ENCODE measurements around the gene RAB7A. TPM values are rescaled to one million over a fixed set of nuclear protein-coding genes. Genes with fewer than 3 reads are reported as not detected.
A peak's percentile ranks its signal among the peaks of the same experiment; 100 is the strongest.

The RAB7A gene
- total RNA-seq, 6 donors from 2014 or later = 72.3 to 287 (median 139) TPM

DNA sequence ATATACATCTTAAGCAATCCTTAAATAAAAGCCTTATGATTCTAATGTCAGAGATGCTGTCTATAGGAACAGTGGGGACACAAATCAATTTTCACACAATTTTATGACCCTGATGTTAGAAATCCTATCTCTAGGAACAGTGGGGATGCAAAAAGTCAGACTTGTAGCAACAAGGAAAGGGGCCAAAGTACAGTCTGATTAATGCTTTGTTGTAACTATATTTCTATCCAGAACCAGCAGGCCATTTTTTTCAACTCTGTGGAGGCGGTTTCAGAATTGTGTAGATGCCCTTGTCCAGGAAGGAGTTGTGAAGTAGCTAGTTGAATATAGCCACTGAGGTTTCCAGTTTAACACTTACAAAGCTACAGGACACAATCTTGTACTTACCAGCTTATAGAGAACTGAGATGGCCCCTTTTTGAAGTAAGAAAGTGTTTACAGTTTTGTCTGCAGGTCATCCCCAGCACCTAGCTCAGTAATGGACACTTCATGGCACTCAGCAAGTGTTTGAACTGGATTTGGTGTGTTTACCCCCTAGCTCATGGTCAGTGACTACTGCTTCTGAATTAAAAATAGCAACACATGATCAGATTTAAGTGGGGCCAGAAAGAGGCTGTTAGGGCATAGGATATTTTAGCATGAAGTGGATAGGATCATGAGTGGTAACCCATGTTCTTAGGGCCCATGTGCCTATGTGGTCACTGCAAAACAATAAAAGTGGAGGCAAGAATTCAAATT is 54.3 kb downstream of the RAB7A start:
- DNase-seq = no peak
- no peaks in the 10 kb centered on the region for H3K9me3 ChIP-seq
- no peaks in the 10 kb centered on the region for H3K36me3 ChIP-seq
- H3K4me3 ChIP-seq = no peak overlapping the region
- no peaks in the 10 kb centered on the region for H3K27me3 ChIP-seq
- H3K4me1 ChIP-seq = peaks cover 36 to 80% (median 52%) of the 10 kb centered on the region in 4 donors
- no peak overlapping the region for H3K27ac ChIP-seq
- ATAC-seq (ENCODE audit: low FRiP score in 2 of 2) = peak in 1 of 2 donors; percentile 5
- 68 to 77% methylated on average over 1 of the region's 1 CpG for WGBS, 2 donors
- TF ChIP-seq, protein P1, sequence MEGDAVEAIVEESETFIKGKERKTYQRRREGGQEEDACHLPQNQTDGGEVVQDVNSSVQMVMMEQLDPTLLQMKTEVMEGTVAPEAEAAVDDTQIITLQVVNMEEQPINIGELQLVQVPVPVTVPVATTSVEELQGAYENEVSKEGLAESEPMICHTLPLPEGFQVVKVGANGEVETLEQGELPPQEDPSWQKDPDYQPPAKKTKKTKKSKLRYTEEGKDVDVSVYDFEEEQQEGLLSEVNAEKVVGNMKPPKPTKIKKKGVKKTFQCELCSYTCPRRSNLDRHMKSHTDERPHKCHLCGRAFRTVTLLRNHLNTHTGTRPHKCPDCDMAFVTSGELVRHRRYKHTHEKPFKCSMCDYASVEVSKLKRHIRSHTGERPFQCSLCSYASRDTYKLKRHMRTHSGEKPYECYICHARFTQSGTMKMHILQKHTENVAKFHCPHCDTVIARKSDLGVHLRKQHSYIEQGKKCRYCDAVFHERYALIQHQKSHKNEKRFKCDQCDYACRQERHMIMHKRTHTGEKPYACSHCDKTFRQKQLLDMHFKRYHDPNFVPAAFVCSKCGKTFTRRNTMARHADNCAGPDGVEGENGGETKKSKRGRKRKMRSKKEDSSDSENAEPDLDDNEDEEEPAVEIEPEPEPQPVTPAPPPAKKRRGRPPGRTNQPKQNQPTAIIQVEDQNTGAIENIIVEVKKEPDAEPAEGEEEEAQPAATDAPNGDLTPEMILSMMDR (IDR thresholded peaks at IDR 0.05) = no peak
- TF ChIP-seq POLR2A (IDR thresholded peaks at IDR 0.05) (no peak), POLR2AphosphoS5 (IDR thresholded peaks at IDR 0.05) (no peak), EP300 (IDR thresholded peaks at IDR 0.05) (no peak)

DNA sequence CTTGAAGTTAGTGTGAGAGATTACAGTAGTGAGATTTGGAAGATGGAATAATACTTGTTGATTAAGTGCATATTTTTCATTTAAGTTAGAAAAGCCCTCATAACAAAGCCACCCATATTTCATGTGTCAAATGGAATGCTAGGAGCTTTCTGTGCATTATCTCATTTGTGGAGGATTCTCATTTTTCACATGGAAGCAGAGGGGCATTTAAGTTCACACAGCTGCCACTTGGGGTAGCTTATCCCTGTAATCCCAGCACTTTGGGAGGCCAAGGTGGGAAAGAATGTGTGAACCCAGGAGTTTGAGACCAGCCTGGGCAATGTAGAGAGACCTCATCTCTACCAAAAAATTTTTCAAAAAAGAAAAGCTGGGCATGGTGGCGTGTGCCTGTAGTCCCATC is 55.2 kb downstream of the RAB7A start:
- WGBS, 2 donors = 100% methylated on average over 1 of the region's 1 CpG
- no peak for ATAC-seq (ENCODE audit: low FRiP score in 2 of 2)
- H3K4me3 ChIP-seq = no peak overlapping the region

DNA sequence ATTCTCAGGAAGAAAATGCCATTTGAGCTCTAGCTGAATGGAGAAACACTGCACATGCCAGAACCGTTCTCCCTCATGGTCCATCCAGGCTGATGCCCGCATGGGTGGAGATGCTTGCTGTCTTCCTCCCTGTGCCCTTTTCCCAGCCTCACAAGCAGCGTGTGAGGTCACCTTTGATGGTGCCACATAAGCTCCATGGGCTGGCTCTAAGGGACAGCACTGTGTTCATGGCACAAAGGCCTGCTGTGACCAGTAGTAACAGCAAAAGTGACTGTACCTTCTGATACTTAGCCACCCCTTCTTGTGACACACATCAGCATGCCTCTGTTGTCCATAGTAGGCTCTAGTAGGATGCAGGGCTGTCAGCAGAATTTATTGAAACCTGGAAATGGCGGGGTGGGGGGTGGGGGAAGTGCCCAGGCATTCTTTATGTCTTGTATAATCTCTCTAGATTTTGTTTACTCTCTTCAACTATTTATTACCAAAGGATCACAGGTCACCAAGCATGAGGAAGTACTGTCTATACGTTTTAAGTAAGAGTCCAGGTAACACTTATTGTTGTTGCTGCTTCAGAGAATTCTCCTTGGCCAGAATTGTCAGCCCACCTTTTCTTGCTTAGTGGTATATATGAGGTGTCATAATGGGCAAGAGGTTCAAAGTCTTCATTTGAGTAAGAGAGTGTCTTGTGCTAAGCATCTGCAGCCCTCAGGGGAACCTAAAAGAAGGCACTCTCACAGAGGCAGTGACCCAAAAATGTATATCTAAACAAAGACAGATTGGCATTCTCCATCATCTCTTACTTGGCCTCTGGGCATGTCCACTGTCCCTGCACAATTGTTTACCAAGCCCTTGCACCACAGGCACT is 56.5 kb downstream of the RAB7A start:
- peaks cover 49 to 93% (median 69%) of the 10 kb centered on the region in 4 donors for H3K4me1 ChIP-seq
- no peaks in the 10 kb centered on the region for H3K9me3 ChIP-seq
- H3K27me3 ChIP-seq = no peaks in the 10 kb centered on the region
- ATAC-seq (ENCODE audit: low FRiP score in 2 of 2) (no peak), DNase-seq (no peak)
- no peak overlapping the region for H3K27ac ChIP-seq
- WGBS, 2 donors = 78 to 79% methylated on average over 5 of the region's 5 CpGs
- TF ChIP-seq EP300 (IDR thresholded peaks at IDR 0.05) (no peak), POLR2AphosphoS5 (IDR thresholded peaks at IDR 0.05) (no peak), POLR2A (IDR thresholded peaks at IDR 0.05) (no peak)
- TF ChIP-seq, protein P1 (IDR thresholded peaks at IDR 0.05) = no peak
- H3K36me3 ChIP-seq = no peaks in the 10 kb centered on the region
- no peak overlapping the region for H3K4me3 ChIP-seq

More for the DNA sequence above, 55.2 kb downstream of the RAB7A start:
- no peak for DNase-seq
- Histone ChIP-seq H3K36me3 (no peaks in the 10 kb centered on the region), H3K4me1 (peaks cover 37 to 80% (median 56%) of the 10 kb centered on the region in 4 donors), H3K27ac (no peak overlapping the region), H3K9me3 (no peaks in the 10 kb centered on the region), H3K27me3 (no peaks in the 10 kb centered on the region)
- no peak for TF ChIP-seq POLR2A (IDR thresholded peaks at IDR 0.05)
- no peak for TF ChIP-seq EP300 (IDR thresholded peaks at IDR 0.05)
- TF ChIP-seq, protein P1 (IDR thresholded peaks at IDR 0.05) = no peak
- TF ChIP-seq POLR2AphosphoS5 (IDR thresholded peaks at IDR 0.05) = no peak

DNA sequence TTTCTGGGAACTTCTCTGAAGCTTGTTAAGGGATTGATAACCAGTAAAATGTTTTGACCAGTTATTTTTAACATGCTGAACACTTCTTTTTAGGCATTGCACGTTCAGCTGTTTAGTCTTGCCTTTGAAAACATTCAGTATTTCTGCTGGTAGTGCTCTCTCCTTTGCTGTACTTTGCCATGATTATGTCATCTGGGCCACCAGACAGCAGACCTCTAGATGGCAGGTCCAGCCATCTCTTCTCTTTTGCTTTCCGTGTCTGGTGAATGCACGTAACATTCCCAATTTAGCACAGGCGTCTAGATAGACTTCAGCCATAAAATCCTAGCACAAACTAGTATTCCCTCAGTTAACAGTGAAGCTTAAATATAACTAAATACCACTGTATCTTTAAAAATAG is 57.8 kb downstream of the RAB7A start:
- no peak for ATAC-seq (ENCODE audit: low FRiP score in 2 of 2)
- DNase-seq = no peak
- Histone ChIP-seq H3K9me3 (no peaks in the 10 kb centered on the region), H3K27ac (peak overlapping the region in 1 of 4 donors; percentile 17), H3K27me3 (no peaks in the 10 kb centered on the region), H3K4me1 (peaks cover 62 to 97% (median 75%) of the 10 kb centered on the region in 4 donors), H3K4me3 (no peak overlapping the region), H3K36me3 (no peaks in the 10 kb centered on the region)
- 82 to 89% methylated on average over 4 of the region's 4 CpGs for WGBS, 2 donors
- TF ChIP-seq POLR2A (IDR thresholded peaks at IDR 0.05) (no peak), EP300 (IDR thresholded peaks at IDR 0.05) (no peak), POLR2AphosphoS5 (IDR thresholded peaks at IDR 0.05) (no peak)
- TF ChIP-seq, protein P1 (IDR thresholded peaks at IDR 0.05) = no peak
